Natural killer cell (primary cell): ENCODE results near the gene SMARCA4. TPM values are rescaled to one million over a fixed set of nuclear protein-coding genes. Genes with fewer than 3 reads are reported as not detected.

Experiments used
- ATAC-seq, 3 donors: fragments of 150-1000 bp in 2 of 3; fragments of 200-7000 bp in 1 of 3; cut with Tn5 transposase; 1 replicate in 1 of 3; 2 replicates in 2 of 3; pipeline ENCODE4 v1.10.0; 2021; ENCODE audit warnings: mild to moderate bottlenecking in 2 of 3, moderate library complexity in 2 of 3
- DNase-seq, 2 donors: peaks; one replicate each; pipeline versions ENCODE4 v3.0.0 to v3.0.0-alpha.2; 2013 to 2021; ENCODE audit warnings: mixed read lengths in 1 of 2
- H3K27ac ChIP-seq: one replicate; pipeline ENCODE4 v1.5.1; 2013; ENCODE audit warnings: mild to moderate bottlenecking, low read length
- H3K27me3 ChIP-seq: one replicate; pipeline ENCODE4 v1.6.1; 2013; ENCODE audit warnings: low read length; ENCODE audit not compliant: control insufficient read depth, insufficient read depth
- H3K36me3 ChIP-seq: one replicate; pipeline ENCODE4 v1.6.1; 2013; ENCODE audit warnings: low read length; ENCODE audit not compliant: control insufficient read depth, insufficient read depth
- H3K4me1 ChIP-seq: one replicate; pipeline ENCODE4 v1.6.1; 2013; ENCODE audit warnings: low read length; ENCODE audit not compliant: control insufficient read depth, insufficient read depth
- H3K4me3 ChIP-seq: one replicate; pipeline ENCODE4 v1.5.1; 2013; ENCODE audit warnings: low read length
- H3K9me3 ChIP-seq: one replicate; pipeline ENCODE4 v1.6.1; 2013; ENCODE audit warnings: low read length; ENCODE audit not compliant: control insufficient read depth, insufficient read depth
- H3K27ac Mint-ChIP-seq, 2 donors: one replicate each; pipeline ENCODE4 v1.8.0; 2022; ENCODE audit warnings: mild to moderate bottlenecking in 2 of 2, mixed read lengths in 2 of 2, moderate library complexity in 1 of 2
- H3K27me3 Mint-ChIP-seq, 2 donors: one replicate each; pipeline ENCODE4 v1.8.0; 2022; ENCODE audit warnings: low read depth in 2 of 2, mixed read lengths in 2 of 2
- H3K36me3 Mint-ChIP-seq: one replicate; pipeline ENCODE4 v1.8.0; 2022; ENCODE audit warnings: mixed read lengths
- H3K4me1 Mint-ChIP-seq, 2 donors: one replicate each; pipeline ENCODE4 v1.8.0; 2022; ENCODE audit warnings: mixed read lengths in 2 of 2
- H3K4me3 Mint-ChIP-seq: one replicate; pipeline ENCODE4 v1.8.0; 2022; ENCODE audit warnings: mild to moderate bottlenecking, moderate library complexity, mixed read lengths
- H3K9me3 Mint-ChIP-seq, 2 donors: one replicate each; pipeline ENCODE4 v1.8.0; 2022; ENCODE audit warnings: mixed read lengths in 2 of 2
- WGBS: methylation state at CpG from one replicate; pipeline ENCODE4 v1.1.7; 2013; ENCODE audit warnings: missing lambda C conversion rate; ENCODE audit not compliant: insufficient coverage; 5-methylcytosine and 5-hydroxymethylcytosine counted together
- intact Hi-C: fragments of 100-400 bp; cut with micrococcal nuclease; formaldehyde crosslinking; loops from one replicate; pipeline ENCODE4 v1.14.2; 2022
- total RNA-seq, 4 donors: library from RNA; stranded (reverse); fragments of 120-200 nt in 1 of 4; gene quantifications; one replicate each; pipeline versions ENCODE4 v1.2.3 to v1.2.4, GENCODE V29; 2013 to 2022
- TF ChIP-seq, protein P1 (sequence below): fragments of 200-600 bp; IDR thresholded peaks from one replicate; pipeline ENCODE4 v1.8.0; 2022; ENCODE audit warnings: antibody characterized with exemption

Gene SMARCA4
- total RNA-seq, 3 donors from 2014 or later (not counting 1 experiment from before 2014, with no cell fraction given), result 85.4 to 96.1 (median 93.6) TPM

GRCh38 chr19:11046605-11047354, 86.0 kb downstream of the SMARCA4 start:
- no peaks in the 10 kb centered on the region for H3K27me3 ChIP-seq
- ATAC-seq (no peak), DNase-seq (no peak)
- H3K27ac Mint-ChIP-seq, result no peak overlapping the region
- peaks cover 10% of the 10 kb centered on the region for H3K36me3 Mint-ChIP-seq
- 85% methylated on average over 14 of the region's 14 CpGs for WGBS
- intact Hi-C loops, result no loop called here
- H3K4me3 Mint-ChIP-seq, result no peak overlapping the region
- H3K36me3 ChIP-seq, result peaks cover 12% of the 10 kb centered on the region
- H3K9me3 Mint-ChIP-seq, result no peaks in the 10 kb centered on the region
- H3K9me3 ChIP-seq, result no peaks in the 10 kb centered on the region
- peaks cover 32% of the 10 kb centered on the region for H3K4me1 ChIP-seq
- H3K27ac ChIP-seq, result no peak overlapping the region
- H3K27me3 Mint-ChIP-seq, result no peaks in the 10 kb centered on the region
- TF ChIP-seq, protein P1, sequence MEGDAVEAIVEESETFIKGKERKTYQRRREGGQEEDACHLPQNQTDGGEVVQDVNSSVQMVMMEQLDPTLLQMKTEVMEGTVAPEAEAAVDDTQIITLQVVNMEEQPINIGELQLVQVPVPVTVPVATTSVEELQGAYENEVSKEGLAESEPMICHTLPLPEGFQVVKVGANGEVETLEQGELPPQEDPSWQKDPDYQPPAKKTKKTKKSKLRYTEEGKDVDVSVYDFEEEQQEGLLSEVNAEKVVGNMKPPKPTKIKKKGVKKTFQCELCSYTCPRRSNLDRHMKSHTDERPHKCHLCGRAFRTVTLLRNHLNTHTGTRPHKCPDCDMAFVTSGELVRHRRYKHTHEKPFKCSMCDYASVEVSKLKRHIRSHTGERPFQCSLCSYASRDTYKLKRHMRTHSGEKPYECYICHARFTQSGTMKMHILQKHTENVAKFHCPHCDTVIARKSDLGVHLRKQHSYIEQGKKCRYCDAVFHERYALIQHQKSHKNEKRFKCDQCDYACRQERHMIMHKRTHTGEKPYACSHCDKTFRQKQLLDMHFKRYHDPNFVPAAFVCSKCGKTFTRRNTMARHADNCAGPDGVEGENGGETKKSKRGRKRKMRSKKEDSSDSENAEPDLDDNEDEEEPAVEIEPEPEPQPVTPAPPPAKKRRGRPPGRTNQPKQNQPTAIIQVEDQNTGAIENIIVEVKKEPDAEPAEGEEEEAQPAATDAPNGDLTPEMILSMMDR, result no peak
- peaks cover 15 to 19% of the 10 kb centered on the region in 2 donors for H3K4me1 Mint-ChIP-seq
- H3K4me3 ChIP-seq, result no peak overlapping the region

GRCh38 chr19:11047866-11048265, 87.0 kb downstream of the SMARCA4 start:
- Mint-ChIP-seq H3K36me3 (peaks cover 10% of the 10 kb centered on the region), H3K9me3 (no peaks in the 10 kb centered on the region), H3K27ac (peak overlapping the region in 1 of 2 donors; percentile 80), H3K27me3 (no peaks in the 10 kb centered on the region), H3K4me1 (peaks cover 15 to 19% of the 10 kb centered on the region in 2 donors), H3K4me3 (no peak overlapping the region)
- Histone ChIP-seq H3K36me3 (peaks cover 4% of the 10 kb centered on the region), H3K27me3 (no peaks in the 10 kb centered on the region), H3K4me1 (peaks cover 37% of the 10 kb centered on the region), H3K4me3 (no peak overlapping the region), H3K27ac (no peak overlapping the region), H3K9me3 (no peaks in the 10 kb centered on the region)
- DNase-seq (no peak), ATAC-seq (no peak)
- intact Hi-C loops, result no loop called here
- WGBS, result 81% methylated on average over 3 of the region's 4 CpGs
- TF ChIP-seq, protein P1, result no peak

GRCh38 chr19:11050323-11051114, 89.7 kb downstream of the SMARCA4 start:
- DNase-seq (no peak), ATAC-seq (no peak)
- H3K27me3 ChIP-seq, result no peaks in the 10 kb centered on the region
- intact Hi-C loops, result no loop called here
- H3K9me3 ChIP-seq, result no peaks in the 10 kb centered on the region
- H3K4me3 ChIP-seq, result no peak overlapping the region
- Mint-ChIP-seq H3K36me3 (no peaks in the 10 kb centered on the region), H3K27me3 (no peaks in the 10 kb centered on the region), H3K4me3 (peak overlapping the region; percentile 35), H3K27ac (peak overlapping the region; percentile 80 to 91), H3K9me3 (no peaks in the 10 kb centered on the region), H3K4me1 (peaks cover 15 to 19% of the 10 kb centered on the region in 2 donors)
- H3K27ac ChIP-seq, result peak overlapping the region; percentile 69
- H3K4me1 ChIP-seq, result peaks cover 37% of the 10 kb centered on the region
- WGBS, result 94% methylated on average over 9 of the region's 9 CpGs
- H3K36me3 ChIP-seq, result no peaks in the 10 kb centered on the region
- TF ChIP-seq, protein P1, result no peak
